HL-60 (cell line): Measurements from ENCODE around the gene AR.

Source experiments
- GABPA ChIP-seq: IDR thresholded peaks from 2 replicates; pipeline ENCODE4 v1.6.1; 2012; ENCODE audit warnings: low read depth
- POLR2AphosphoS5 ChIP-seq: IDR thresholded peaks from 2 replicates; pipeline ENCODE4 v1.6.1; 2012; ENCODE audit warnings: low read depth
- TF ChIP-seq, protein P1 (sequence below): IDR thresholded peaks from one replicate; pipeline ENCODE4 v1.5.1; 2011; ENCODE audit warnings: low read length, control low read depth, inconsistent platforms; ENCODE audit not compliant: insufficient read depth
- TF ChIP-seq, protein P2 (sequence below): IDR thresholded peaks from 2 replicates; pipeline ENCODE4 v1.6.1; 2012; ENCODE audit warnings: low read depth; ENCODE audit not compliant: insufficient replicate concordance

DNA sequence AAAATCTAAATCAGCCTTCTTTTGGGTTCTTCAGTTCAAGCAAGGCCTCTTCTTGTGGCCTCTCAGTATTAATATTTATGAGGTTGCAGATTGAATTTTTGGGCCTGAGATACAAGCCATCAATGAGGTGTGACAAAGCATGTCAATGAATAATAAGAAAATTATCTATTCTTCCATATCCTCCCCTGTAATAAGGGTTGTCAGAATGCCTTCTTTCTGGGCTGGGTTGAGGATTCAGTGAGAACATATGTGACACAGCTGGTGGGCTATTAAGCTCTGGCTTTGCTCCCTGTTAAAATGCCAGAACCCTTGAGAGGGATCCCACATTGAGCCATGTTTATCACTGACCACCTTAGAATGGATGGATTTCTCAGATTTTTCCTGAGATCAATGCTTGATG, 187.2 kb downstream of the AR start:
- TF ChIP-seq, protein P1, sequence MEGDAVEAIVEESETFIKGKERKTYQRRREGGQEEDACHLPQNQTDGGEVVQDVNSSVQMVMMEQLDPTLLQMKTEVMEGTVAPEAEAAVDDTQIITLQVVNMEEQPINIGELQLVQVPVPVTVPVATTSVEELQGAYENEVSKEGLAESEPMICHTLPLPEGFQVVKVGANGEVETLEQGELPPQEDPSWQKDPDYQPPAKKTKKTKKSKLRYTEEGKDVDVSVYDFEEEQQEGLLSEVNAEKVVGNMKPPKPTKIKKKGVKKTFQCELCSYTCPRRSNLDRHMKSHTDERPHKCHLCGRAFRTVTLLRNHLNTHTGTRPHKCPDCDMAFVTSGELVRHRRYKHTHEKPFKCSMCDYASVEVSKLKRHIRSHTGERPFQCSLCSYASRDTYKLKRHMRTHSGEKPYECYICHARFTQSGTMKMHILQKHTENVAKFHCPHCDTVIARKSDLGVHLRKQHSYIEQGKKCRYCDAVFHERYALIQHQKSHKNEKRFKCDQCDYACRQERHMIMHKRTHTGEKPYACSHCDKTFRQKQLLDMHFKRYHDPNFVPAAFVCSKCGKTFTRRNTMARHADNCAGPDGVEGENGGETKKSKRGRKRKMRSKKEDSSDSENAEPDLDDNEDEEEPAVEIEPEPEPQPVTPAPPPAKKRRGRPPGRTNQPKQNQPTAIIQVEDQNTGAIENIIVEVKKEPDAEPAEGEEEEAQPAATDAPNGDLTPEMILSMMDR: no peak
- no peak for TF ChIP-seq POLR2AphosphoS5
- TF ChIP-seq, protein P2, sequence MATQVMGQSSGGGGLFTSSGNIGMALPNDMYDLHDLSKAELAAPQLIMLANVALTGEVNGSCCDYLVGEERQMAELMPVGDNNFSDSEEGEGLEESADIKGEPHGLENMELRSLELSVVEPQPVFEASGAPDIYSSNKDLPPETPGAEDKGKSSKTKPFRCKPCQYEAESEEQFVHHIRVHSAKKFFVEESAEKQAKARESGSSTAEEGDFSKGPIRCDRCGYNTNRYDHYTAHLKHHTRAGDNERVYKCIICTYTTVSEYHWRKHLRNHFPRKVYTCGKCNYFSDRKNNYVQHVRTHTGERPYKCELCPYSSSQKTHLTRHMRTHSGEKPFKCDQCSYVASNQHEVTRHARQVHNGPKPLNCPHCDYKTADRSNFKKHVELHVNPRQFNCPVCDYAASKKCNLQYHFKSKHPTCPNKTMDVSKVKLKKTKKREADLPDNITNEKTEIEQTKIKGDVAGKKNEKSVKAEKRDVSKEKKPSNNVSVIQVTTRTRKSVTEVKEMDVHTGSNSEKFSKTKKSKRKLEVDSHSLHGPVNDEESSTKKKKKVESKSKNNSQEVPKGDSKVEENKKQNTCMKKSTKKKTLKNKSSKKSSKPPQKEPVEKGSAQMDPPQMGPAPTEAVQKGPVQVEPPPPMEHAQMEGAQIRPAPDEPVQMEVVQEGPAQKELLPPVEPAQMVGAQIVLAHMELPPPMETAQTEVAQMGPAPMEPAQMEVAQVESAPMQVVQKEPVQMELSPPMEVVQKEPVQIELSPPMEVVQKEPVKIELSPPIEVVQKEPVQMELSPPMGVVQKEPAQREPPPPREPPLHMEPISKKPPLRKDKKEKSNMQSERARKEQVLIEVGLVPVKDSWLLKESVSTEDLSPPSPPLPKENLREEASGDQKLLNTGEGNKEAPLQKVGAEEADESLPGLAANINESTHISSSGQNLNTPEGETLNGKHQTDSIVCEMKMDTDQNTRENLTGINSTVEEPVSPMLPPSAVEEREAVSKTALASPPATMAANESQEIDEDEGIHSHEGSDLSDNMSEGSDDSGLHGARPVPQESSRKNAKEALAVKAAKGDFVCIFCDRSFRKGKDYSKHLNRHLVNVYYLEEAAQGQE: no peak
- no peak for TF ChIP-seq GABPA
